Mucosa of descending colon (tissue), 3 donors: ENCODE results near the gene AUP1. TPM values are rescaled to one million over a fixed set of nuclear protein-coding genes. Genes with fewer than 3 reads are reported as not detected.
"Not testable (repeated sequence)": the region's sequence is repeated elsewhere in the genome, so short reads cannot be mapped to it uniquely, and the experiment has no call there.

ENCODE experiments used
- ATAC-seq: fragments of 200-7000 bp; cut with Tn5 transposase; one replicate; pipeline ENCODE4 v1.9.1; 2020; ENCODE audit warnings: mild to moderate bottlenecking, moderate library complexity
- DNase-seq, 3 donors: peaks; one replicate each; pipeline ENCODE4 v3.0.0-alpha.2; 2020
- H3K36me3 ChIP-seq: fragments of 200-600 bp; one replicate; pipeline ENCODE4 v1.8.0; 2021; ENCODE audit warnings: low read depth, mild to moderate bottlenecking
- H3K4me1 ChIP-seq: fragments of 200-600 bp; one replicate; pipeline ENCODE4 v1.8.0; 2021; ENCODE audit warnings: low read depth, mild to moderate bottlenecking
- H3K4me3 ChIP-seq: fragments of 200-600 bp; one replicate; pipeline ENCODE4 v1.8.0; 2021; ENCODE audit warnings: mild to moderate bottlenecking
- H3K9me3 ChIP-seq: fragments of 200-600 bp; one replicate; pipeline ENCODE4 v1.8.0; 2021; ENCODE audit warnings: mild to moderate bottlenecking
- CTCF ChIP-seq: fragments of 200-600 bp; IDR thresholded peaks from one replicate; pipeline ENCODE4 v1.8.0; 2022; ENCODE audit warnings: antibody characterized with exemption, mild to moderate bottlenecking
- intact Hi-C, 2 donors: fragments of 100-400 bp; cut with DNase I in 1 of 2; cut with micrococcal nuclease in 1 of 2; formaldehyde crosslinking; loops; one replicate each; pipeline versions ENCODE4 v1.11.0 to v1.11.1; 2022; cut with DNase I, micrococcal nuclease
- total RNA-seq, 3 donors: library from RNA; stranded (reverse); fragmentation: NEBNext Ultra II Directional in 2 of 3; extraction: Animal tissue kit (Norgen Biotek cat#: 25700) in 2 of 3; gene quantifications; one replicate each; pipeline versions ENCODE4 v1.2.1 to v1.2.4, GENCODE V29; 2021 to 2023
- donor health status: DM: no; HTN: no; CAD: no; lungs with moderate emphysema.
- donor health status: DM: no; HTN: no; CAD: no.
- donor health status: DM: no; HTN: yes; CAD: no.

The AUP1 gene
- total RNA-seq, 3 donors from 2014 or later, result 108 to 179 (median 129) TPM

DNA sequence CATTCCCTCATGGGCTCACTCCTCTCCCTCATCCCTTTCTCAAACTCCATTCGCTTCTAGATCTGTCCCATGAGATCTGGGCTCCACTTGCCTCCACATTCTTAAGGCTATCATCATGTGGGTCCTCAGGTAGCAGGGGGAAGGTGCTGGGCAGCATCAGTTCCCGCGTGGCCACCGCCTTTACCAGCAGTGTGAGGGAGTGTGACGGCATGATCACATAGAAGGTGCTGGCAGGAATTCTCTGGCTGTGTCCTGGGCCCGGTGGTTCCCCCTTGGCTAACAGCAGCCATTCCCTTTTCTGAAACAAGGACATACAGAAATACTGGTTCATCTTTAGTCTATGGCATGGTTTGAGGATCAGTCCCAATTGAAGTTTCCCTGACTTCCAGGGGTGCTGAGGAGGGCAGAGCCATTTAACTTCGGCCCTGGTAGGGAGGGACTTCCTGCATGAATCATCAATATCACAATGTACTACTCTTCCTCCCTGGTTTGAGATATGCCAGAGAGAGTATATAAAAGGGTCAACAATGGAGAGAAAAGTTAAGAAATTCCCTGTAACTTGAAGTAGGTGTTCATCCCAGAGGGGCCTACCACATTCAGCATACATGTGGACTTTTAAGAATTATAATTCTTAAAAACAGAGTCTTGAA, 32.7 kb upstream of the AUP1 start:
- H3K4me3 ChIP-seq, result no peak overlapping the region
- ATAC-seq, result no peak
- TF ChIP-seq CTCF, result no peak
- no peak for DNase-seq
- no peaks in the 10 kb centered on the region for H3K36me3 ChIP-seq
- no peaks in the 10 kb centered on the region for H3K9me3 ChIP-seq
- H3K4me1 ChIP-seq, result peaks cover 14% of the 10 kb centered on the region
- intact Hi-C loops, result no loop called here

DNA sequence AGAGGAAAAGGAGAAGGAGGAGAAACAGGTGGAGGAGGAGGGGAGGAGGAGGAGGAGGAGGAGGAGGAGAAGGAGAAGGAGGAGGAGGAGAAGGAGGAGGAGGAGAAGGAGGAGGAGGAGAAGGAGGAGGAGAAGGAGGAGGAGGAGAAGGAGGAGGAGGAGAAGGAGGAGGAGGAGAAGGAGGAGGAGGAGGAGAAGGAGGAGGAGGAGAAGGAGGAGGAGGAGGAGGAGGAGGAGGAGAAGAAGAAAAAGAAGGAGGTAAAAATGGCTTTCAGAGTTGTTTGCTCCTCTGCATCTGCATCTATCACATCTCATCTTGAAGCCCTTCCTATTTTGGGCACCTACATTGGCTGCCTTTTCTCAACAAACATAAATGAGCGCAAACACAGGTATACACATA, 31.5 kb upstream of the AUP1 start:
- H3K36me3 ChIP-seq, intact Hi-C loops, ATAC-seq, DNase-seq, H3K9me3 ChIP-seq, H3K4me3 ChIP-seq: not testable (repeated sequence)
- H3K4me1 ChIP-seq, result peaks cover 15% of the 10 kb centered on the region

GRCh38 chr2:74560591-74560990, 31.1 kb upstream of the AUP1 start:
- Histone ChIP-seq H3K36me3 (no peaks in the 10 kb centered on the region), H3K4me1 (peaks cover 18% of the 10 kb centered on the region), H3K4me3 (no peak overlapping the region), H3K9me3 (no peaks in the 10 kb centered on the region)
- intact Hi-C loops, result no loop called here
- no peak for TF ChIP-seq CTCF
- ATAC-seq (no peak), DNase-seq (no peak)

- no peak for DNase-seq
These were observed 30.4 kb upstream of the AUP1 start for GRCh38 chr2:74559912-74560311.

GRCh38 chr2:74558284-74559230, 29.1 kb upstream of the AUP1 start:
- H3K4me1 ChIP-seq, result peaks cover 24% of the 10 kb centered on the region
- H3K9me3 ChIP-seq, result no peaks in the 10 kb centered on the region
- no peak for TF ChIP-seq CTCF
- no peak overlapping the region for H3K4me3 ChIP-seq
- ATAC-seq, result peak; percentile 4
- no peak for DNase-seq
- H3K36me3 ChIP-seq, result no peaks in the 10 kb centered on the region
- intact Hi-C loops, result no loop called here

More at GRCh38 chr2:74559912-74560311, 30.4 kb upstream of the AUP1 start:
- peaks cover 24% of the 10 kb centered on the region for H3K4me1 ChIP-seq
- no peak for TF ChIP-seq CTCF
- no peaks in the 10 kb centered on the region for H3K9me3 ChIP-seq
- intact Hi-C loops, result no loop called here
- no peak overlapping the region for H3K4me3 ChIP-seq
- H3K36me3 ChIP-seq, result no peaks in the 10 kb centered on the region
- ATAC-seq, result peak; percentile 19

DNA sequence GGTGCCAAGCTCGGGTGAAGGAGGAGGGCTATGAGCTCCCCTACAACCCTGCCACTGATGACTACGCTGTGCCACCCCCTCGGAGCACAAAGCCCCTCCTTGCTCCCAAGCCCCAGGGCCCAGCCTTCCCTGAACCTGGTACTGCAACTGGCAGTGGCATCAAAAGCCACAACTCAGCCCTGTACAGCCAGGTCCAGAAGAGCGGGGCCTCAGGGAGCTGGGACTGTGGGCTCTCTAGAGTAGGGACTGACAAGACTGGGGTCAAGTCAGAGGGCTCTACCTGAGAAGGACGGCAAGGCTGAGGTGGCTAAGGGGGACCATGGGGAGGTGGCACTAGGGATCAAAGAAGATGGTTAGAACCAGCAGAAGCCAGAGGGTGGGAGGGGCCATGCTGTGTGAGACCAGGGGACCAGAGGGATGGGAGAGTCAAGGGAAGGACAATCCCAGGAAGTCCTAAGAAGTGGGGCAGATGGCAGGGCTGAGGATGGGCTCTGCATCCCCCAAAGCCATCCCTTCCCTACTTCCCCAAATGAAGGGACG, 27.4 kb upstream of the AUP1 start:
- Histone ChIP-seq H3K4me3 (no peak overlapping the region), H3K36me3 (no peaks in the 10 kb centered on the region), H3K9me3 (no peaks in the 10 kb centered on the region), H3K4me1 (peaks cover 24% of the 10 kb centered on the region)
- ATAC-seq (no peak), DNase-seq (no peak)
- TF ChIP-seq CTCF, result no peak
- intact Hi-C loops, result no loop called here
